Tibial nerve (tissue), 4 donors: ENCODE data around the gene GNG3. TPM values are rescaled to one million over a fixed set of nuclear protein-coding genes. Genes with fewer than 3 reads are reported as not detected.
A peak's percentile ranks its signal among the peaks of the same experiment; 100 is the strongest.

ENCODE experiments used
- DNase-seq, 2 donors: peaks; one replicate each; pipeline ENCODE4 v3.0.0-alpha.2; 2019; ENCODE audit warnings: low spot score in 2 of 2
- H3K27ac ChIP-seq, 4 donors: fragments of 200-600 bp; sonication (generic) in 3 of 4; one replicate each; pipeline ENCODE4 v1.5.1; 2017 to 2019; ENCODE audit warnings: mild to moderate bottlenecking in 1 of 4
- H3K27me3 ChIP-seq, 2 donors: fragments of 200-600 bp; sonication (generic) in 1 of 2; one replicate each; pipeline versions ENCODE4 v1.5.1 to v1.6.0; 2017 to 2019
- H3K36me3 ChIP-seq, 3 donors: fragments of 200-600 bp; sonication (generic); one replicate each; pipeline ENCODE4 v1.5.1; 2018 to 2019
- H3K4me1 ChIP-seq, 4 donors: fragments of 200-600 bp; sonication (generic) in 3 of 4; one replicate each; pipeline ENCODE4 v1.5.1; 2017 to 2019
- H3K4me3 ChIP-seq, 4 donors: fragments of 200-600 bp; sonication (generic) in 3 of 4; one replicate each; pipeline ENCODE4 v1.5.1; 2017 to 2019; ENCODE audit warnings: mild to moderate bottlenecking in 1 of 4, moderate library complexity in 1 of 4
- H3K9me3 ChIP-seq, 4 donors: fragments of 200-600 bp; sonication (generic) in 3 of 4; one replicate each; pipeline ENCODE4 v1.5.1; 2017 to 2019
- EP300 ChIP-seq, 2 donors: sonication (generic); formaldehyde crosslinking; IDR thresholded peaks; one replicate each; pipeline ENCODE4 v1.6.1; 2017; ENCODE audit warnings: antibody characterized with exemption in 2 of 2, mild to moderate bottlenecking in 1 of 2
- POLR2A ChIP-seq, 2 donors: fragments of 450-650 bp; IDR thresholded peaks; one replicate each; pipeline ENCODE4 v1.6.1; 2017; ENCODE audit warnings: antibody characterized with exemption in 2 of 2, mild to moderate bottlenecking in 2 of 2, moderate library complexity in 2 of 2
- WGBS, 2 donors: methylation state at CpG; one replicate each; pipeline ENCODE4 v1.1.5; 2018; 5-methylcytosine and 5-hydroxymethylcytosine counted together
- total RNA-seq, 4 donors: library from RNA; depleted of rRNA; stranded (reverse); fragments of >200 nt; gene quantifications; one replicate each; pipeline ENCODE4 v1.1.0, GENCODE V29; 2016
- TF ChIP-seq, protein P1 (sequence below), 5 experiments: fragments of 200-600 bp in 3 of 5; fragments of 450-650 bp in 2 of 5; sonication (generic) in 3 of 5; IDR thresholded peaks; one replicate each; pipeline ENCODE4 v1.5.1; 2016 to 2019; ENCODE audit warnings: antibody characterized with exemption in 5 of 5, mild to moderate bottlenecking in 3 of 5, moderate library complexity in 2 of 5

Gene GNG3
- total RNA-seq, 4 donors from 2014 or later: 0.63 to 2.6 TPM; not detected in 2

DNA sequence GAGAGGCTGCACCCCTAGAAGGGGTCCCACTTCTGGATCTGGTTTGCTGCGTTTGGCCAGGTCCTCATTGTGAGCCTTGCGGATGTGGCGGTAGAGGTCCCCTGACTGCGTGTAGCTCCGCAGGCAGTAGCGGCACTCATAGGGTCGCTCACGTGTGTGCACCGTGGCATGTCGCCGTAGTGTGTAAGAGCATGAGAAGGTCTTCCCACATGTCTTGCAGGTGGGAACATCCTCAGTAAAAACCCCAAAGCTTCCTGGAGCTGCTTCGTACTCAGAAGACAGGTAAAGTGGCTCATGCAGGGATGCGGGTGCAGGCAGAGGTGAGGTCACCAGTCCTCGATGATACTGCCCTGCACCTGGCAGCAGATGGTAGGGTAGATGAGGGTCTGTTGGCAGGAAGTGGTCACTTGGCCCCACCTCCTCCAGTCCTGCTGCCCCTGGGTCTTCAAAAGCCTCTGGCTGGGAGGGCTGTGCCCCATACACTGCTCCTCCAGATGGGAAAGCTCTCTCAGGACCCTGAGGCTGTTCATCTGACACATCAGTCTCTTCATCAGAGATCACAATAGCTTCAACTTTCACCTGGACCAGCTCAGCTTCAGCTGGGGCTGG, 44.8 kb downstream of the GNG3 start:
- Histone ChIP-seq H3K4me1 (peaks cover 0 to 45% (median 9%) of the 10 kb centered on the region in 4 donors), H3K36me3 (peaks cover 0 to 31% (median 0%) of the 10 kb centered on the region in 3 donors), H3K4me3 (no peak overlapping the region), H3K27me3 (no peaks in the 10 kb centered on the region), H3K9me3 (no peaks in the 10 kb centered on the region), H3K27ac (no peak overlapping the region)
- WGBS, 2 donors: 94 to 99% methylated on average over 14 of the region's 14 CpGs
- DNase-seq: no peak
- TF ChIP-seq EP300 (IDR thresholded peaks at IDR 0.05) (no peak), POLR2A (IDR thresholded peaks at IDR 0.05) (no peak)
- TF ChIP-seq, protein P1, sequence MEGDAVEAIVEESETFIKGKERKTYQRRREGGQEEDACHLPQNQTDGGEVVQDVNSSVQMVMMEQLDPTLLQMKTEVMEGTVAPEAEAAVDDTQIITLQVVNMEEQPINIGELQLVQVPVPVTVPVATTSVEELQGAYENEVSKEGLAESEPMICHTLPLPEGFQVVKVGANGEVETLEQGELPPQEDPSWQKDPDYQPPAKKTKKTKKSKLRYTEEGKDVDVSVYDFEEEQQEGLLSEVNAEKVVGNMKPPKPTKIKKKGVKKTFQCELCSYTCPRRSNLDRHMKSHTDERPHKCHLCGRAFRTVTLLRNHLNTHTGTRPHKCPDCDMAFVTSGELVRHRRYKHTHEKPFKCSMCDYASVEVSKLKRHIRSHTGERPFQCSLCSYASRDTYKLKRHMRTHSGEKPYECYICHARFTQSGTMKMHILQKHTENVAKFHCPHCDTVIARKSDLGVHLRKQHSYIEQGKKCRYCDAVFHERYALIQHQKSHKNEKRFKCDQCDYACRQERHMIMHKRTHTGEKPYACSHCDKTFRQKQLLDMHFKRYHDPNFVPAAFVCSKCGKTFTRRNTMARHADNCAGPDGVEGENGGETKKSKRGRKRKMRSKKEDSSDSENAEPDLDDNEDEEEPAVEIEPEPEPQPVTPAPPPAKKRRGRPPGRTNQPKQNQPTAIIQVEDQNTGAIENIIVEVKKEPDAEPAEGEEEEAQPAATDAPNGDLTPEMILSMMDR (IDR thresholded peaks at IDR 0.05): no peak

DNA sequence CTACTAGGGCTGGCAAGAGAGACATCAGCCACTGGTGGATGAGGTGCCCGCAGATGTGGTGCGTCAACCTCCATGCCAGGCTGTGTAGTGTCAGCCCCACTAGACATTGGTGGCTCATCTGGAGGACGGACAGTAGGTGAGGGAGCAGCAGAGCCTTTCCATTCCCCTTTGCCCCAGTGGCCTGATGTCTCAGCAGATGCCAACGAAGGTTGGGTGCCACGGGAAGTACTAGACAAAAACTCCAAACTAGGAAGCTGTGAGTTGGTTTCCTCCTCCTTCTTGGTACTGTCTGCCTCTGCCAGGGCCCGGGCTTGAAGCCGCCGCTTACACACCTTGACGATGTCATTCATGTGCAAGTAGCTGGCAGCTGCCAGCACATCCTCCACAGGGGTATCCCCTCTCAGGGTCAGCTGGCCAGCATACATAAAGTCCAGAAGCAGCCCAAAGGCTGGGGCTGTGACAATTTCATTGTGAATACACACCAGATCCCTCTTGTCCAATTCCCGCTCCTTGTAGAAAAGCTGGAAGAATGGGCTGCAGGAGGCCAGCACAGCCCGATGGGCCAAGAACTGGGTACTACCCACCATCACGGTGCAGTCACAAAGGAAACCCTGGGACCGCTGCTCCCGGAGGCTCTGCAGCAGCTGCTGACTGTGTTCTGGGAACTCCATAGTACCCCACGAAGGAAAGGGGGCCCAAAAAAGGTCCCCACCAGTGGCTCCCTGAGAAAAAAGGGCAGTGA, 45.7 kb downstream of the GNG3 start:
- Histone ChIP-seq H3K27ac (peak overlapping the region; percentile 91 to 95 (median 93)), H3K9me3 (no peaks in the 10 kb centered on the region), H3K4me3 (peak overlapping the region; percentile 52 to 94 (median 58)), H3K36me3 (peaks cover 0 to 31% (median 0%) of the 10 kb centered on the region in 3 donors), H3K27me3 (no peaks in the 10 kb centered on the region), H3K4me1 (peaks cover 0 to 42% (median 9%) of the 10 kb centered on the region in 4 donors)
- WGBS, 2 donors: 86 to 88% methylated on average over 11 to 15 of the region's 15 CpGs
- TF ChIP-seq POLR2A (IDR thresholded peaks at IDR 0.05) (no peak), EP300 (IDR thresholded peaks at IDR 0.05) (no peak)
- TF ChIP-seq, protein P1 (IDR thresholded peaks at IDR 0.05): no peak
- DNase-seq: no peak

DNA sequence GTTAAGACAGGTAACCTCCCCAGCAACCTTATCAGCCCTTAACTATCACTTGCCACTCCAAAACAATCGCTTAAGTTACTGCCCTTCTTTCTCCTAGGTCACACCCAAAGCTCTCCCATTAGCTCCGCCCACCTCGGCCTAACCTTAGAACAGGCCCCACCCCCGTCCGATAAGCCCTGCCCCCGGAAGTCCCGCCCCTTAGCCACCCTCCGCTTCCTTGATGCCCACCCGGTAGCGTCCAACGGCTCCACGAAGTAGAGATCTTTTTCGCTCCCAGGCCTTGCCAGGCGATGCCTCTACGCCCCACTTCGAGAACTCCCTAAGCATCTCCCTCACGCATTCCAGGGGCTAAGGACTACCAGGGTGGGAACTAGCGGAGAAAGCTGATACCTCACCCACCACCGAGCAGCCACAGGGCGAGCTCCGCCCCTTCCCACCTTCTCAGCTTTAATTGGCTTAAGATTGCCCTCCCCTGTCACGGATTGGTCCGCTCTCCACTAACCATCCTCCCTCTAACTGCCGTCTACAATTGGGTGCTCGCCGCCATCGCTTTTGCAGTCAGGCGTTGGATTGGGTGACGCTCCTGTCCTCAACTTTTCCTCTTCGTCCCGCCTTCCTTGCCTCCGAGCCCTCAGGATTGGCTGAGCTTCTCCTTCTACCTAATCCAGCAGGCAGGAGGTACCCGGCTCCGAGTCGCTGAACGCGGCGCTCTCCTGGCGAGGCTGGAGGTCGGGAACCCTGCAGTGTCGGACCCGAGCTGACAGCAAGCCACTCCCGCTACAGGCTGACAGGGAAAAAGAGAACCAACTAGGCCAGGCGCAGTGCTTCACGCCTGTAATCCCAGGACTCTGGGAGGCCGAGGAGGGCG, 46.5 kb downstream of the GNG3 start, which contains the start of gene ZBTB3:
TSS of gene ZBTB3 (minus strand) at position 425 of the 868 bp plus-strand sequence. CDS start 496 bp downstream, outside the sequence.
- peak; percentile 69 to 79 for TF ChIP-seq POLR2A (IDR thresholded peaks at IDR 0.05)
- peak; percentile 68 to 97 for TF ChIP-seq EP300 (IDR thresholded peaks at IDR 0.05)
- TF ChIP-seq, protein P1 (IDR thresholded peaks at IDR 0.05): peak in 2 of 5 experiments; percentile 49 to 54
- WGBS, 2 donors: 1% methylated on average over 47 of the region's 47 CpGs
- H3K36me3 ChIP-seq: peaks cover 0 to 27% (median 0%) of the 10 kb centered on the region in 3 donors
- H3K27me3 ChIP-seq: no peaks in the 10 kb centered on the region
- H3K4me3 ChIP-seq: peak within 1 kb of the TSS; percentile 52 to 94 (median 58)
- H3K4me1 ChIP-seq: peaks cover 0 to 40% (median 9%) of the 10 kb centered on the region in 4 donors
- peak; percentile 95 to 96 for DNase-seq
- peak within 1 kb of the TSS; percentile 93 to 96 (median 94) for H3K27ac ChIP-seq
- no peaks in the 10 kb centered on the region for H3K9me3 ChIP-seq

DNA sequence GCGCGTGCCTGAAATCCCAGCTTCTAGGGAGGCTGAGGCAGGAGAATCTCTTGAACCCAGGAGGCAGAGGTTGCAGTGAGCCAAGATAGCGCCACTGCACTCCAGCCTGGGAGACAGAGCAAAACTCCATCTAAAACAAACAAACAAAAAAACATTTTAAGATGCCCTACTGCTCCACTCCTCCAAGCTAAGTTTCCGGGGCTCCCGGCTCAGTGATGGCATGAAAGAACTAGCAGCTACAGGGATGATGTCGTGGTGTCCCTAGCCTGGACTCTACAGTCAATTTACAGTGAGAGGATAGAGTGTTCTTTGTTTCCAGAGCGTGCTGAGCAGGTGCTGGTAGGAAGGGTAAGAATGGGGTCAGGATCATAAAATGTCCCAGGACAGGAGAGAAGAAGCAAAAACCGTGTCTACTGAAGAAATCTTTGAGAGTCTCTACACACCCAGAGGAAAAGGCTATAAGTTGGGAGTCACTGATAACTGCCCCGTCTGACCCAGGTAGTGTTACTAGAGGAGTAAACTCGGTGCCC, 47.7 kb downstream of the GNG3 start:
- Histone ChIP-seq H3K36me3 (peaks cover 0 to 18% (median 0%) of the 10 kb centered on the region in 3 donors), H3K9me3 (no peaks in the 10 kb centered on the region), H3K4me1 (peaks cover 0 to 38% (median 9%) of the 10 kb centered on the region in 4 donors), H3K27me3 (no peaks in the 10 kb centered on the region), H3K4me3 (no peak overlapping the region), H3K27ac (no peak overlapping the region)
- 55 to 68% methylated on average over 10 of the region's 10 CpGs for WGBS, 2 donors
- TF ChIP-seq, protein P1 (IDR thresholded peaks at IDR 0.05): no peak
- TF ChIP-seq EP300 (IDR thresholded peaks at IDR 0.05): no peak
- TF ChIP-seq POLR2A (IDR thresholded peaks at IDR 0.05): no peak
- DNase-seq: no peak
